B cell (primary cell): ENCODE data around the gene COBL. TPM values are rescaled to one million over a fixed set of nuclear protein-coding genes. Genes with fewer than 3 reads are reported as not detected.

Experiments
- ATAC-seq: fragments of 200-7000 bp; cut with Tn5 transposase; one replicate; pipeline ENCODE4 v1.10.0; 2021; ENCODE audit warnings: low read depth, mild to moderate bottlenecking, moderate number of reproducible peaks, moderate library complexity
- CTCF ChIA-PET: fragments of 350-600 bp; sonication (Branson Sonifier 250); formaldehyde crosslinking; loops from one replicate; lab custom pipeline; 2021; ENCODE audit warnings: antibody characterized with exemption, inconsistent platforms; lab: Charles Lee
- POLR2A ChIA-PET: fragments of 350-600 bp; sonication (Branson Sonifier 250); formaldehyde crosslinking; loops from one replicate; lab custom pipeline; 2021; ENCODE audit warnings: antibody characterized with exemption; lab: Charles Lee
- DNase-seq: peaks from one replicate; pipeline ENCODE4 v3.0.0; 2013
- H2AFZ ChIP-seq: 2 replicates; pipeline ENCODE4 v1.6.1; 2012; ENCODE audit warnings: mild to moderate bottlenecking, low read depth, low read length; ENCODE audit not compliant: insufficient read depth, poor library complexity, severe bottlenecking
- H3K27ac ChIP-seq, 2 donors: 1 replicate in 1 of 2; 2 replicates in 1 of 2; pipeline ENCODE4 v1.5.1; 2012 to 2013; ENCODE audit warnings: low read length in 2 of 2, mild to moderate bottlenecking in 2 of 2, moderate library complexity in 1 of 2
- H3K27me3 ChIP-seq, 4 experiments: fragments of 200-600 bp in 1 of 4; sonication (generic) in 1 of 4; replicated peaks in 1 of 4; 1 replicate in 2 of 4; 2 replicates in 2 of 4; pipeline versions ENCODE4 v1.6.1 to v1.7.0; 2013 to 2016; ENCODE audit warnings: low read length in 3 of 4, mild to moderate bottlenecking in 2 of 4, mixed read lengths in 1 of 4, moderate library complexity in 1 of 4; ENCODE audit not compliant: insufficient read depth in 4 of 4, control insufficient read depth in 3 of 4; ENCODE audit errors: control extremely low read depth in 1 of 4
- H3K36me3 ChIP-seq, 2 experiments: replicated peaks in 1 of 2; 1 replicate in 1 of 2; 2 replicates in 1 of 2; pipeline versions ENCODE4 v1.6.1 to v1.7.1; 2013; ENCODE audit warnings: low read length in 1 of 2; ENCODE audit not compliant: insufficient read depth in 2 of 2, control insufficient read depth in 1 of 2; ENCODE audit errors: control extremely low read depth in 1 of 2, extremely low read depth in 1 of 2
- H3K4me1 ChIP-seq, 2 donors: fragments of 200-600 bp in 1 of 2; sonication (generic) in 1 of 2; 1 replicate in 1 of 2; 2 replicates in 1 of 2; pipeline versions ENCODE4 v1.5.1 to v1.6.1; 2013 to 2017; ENCODE audit warnings: low read length in 2 of 2; ENCODE audit not compliant: control insufficient read depth in 2 of 2, insufficient read depth in 2 of 2
- H3K4me2 ChIP-seq: replicated peaks from 2 replicates; pipeline ENCODE3; 2012; ENCODE audit warnings: mild to moderate bottlenecking, low read depth, low read length; ENCODE audit not compliant: poor library complexity, severe bottlenecking
- H3K4me3 ChIP-seq, 5 experiments: fragments of 200-600 bp in 1 of 5; sonication (generic) in 1 of 5; 1 replicate in 3 of 5; 2 replicates in 2 of 5; pipeline versions ENCODE4 v1.5.1 to v1.7.0; 2011 to 2016; ENCODE audit warnings: low read length in 4 of 5, mild to moderate bottlenecking in 4 of 5, low read depth in 2 of 5, control low read depth in 1 of 5, moderate library complexity in 1 of 5; ENCODE audit not compliant: insufficient read depth in 1 of 5; ENCODE audit errors: control extremely low read depth in 1 of 5, extremely low read depth in 1 of 5
- H3K79me2 ChIP-seq: fragments of 200-600 bp; sonication (generic); one replicate; pipeline ENCODE4 v1.6.0; 2016; ENCODE audit warnings: low read length; ENCODE audit not compliant: control insufficient read depth, insufficient read depth
- H3K9ac ChIP-seq: fragments of 200-600 bp; sonication (generic); 2 replicates; pipeline ENCODE4 v1.6.1; 2017; ENCODE audit warnings: mild to moderate bottlenecking, low read length, moderate library complexity
- H3K9me3 ChIP-seq, 3 donors: one replicate each; pipeline versions ENCODE4 v1.6.1 to v1.7.1; 2013; ENCODE audit warnings: low read length in 2 of 3; ENCODE audit not compliant: control insufficient read depth in 2 of 3, insufficient read depth in 1 of 3; ENCODE audit errors: control extremely low read depth in 1 of 3
- H4K20me1 ChIP-seq: 2 replicates; pipeline ENCODE4 v1.6.0; 2012; ENCODE audit warnings: mild to moderate bottlenecking, low read length; ENCODE audit not compliant: insufficient read depth, control insufficient read depth, poor library complexity, severe bottlenecking
- H3K27ac Mint-ChIP-seq: one replicate; pipeline ENCODE4 v1.8.0; 2021; ENCODE audit warnings: mixed read lengths
- H3K27me3 Mint-ChIP-seq: one replicate; pipeline ENCODE4 v1.8.0; 2021; ENCODE audit warnings: mixed read lengths
- H3K4me1 Mint-ChIP-seq: one replicate; pipeline ENCODE4 v1.8.0; 2021; ENCODE audit warnings: mixed read lengths
- H3K4me3 Mint-ChIP-seq: one replicate; pipeline ENCODE4 v1.8.0; 2021; ENCODE audit warnings: mixed read lengths
- H3K9me3 Mint-ChIP-seq: one replicate; pipeline ENCODE4 v1.8.0; 2022; ENCODE audit warnings: mixed read lengths; ENCODE audit not compliant: insufficient read depth
- EZH2 ChIP-seq: IDR thresholded peaks from 2 replicates; pipeline ENCODE4 v1.6.1; 2012; ENCODE audit warnings: borderline replicate concordance, low read depth, mild to moderate bottlenecking, moderate library complexity, low read length; ENCODE audit not compliant: insufficient read depth, poor library complexity, severe bottlenecking
- WGBS: methylation state at CpG from one replicate; pipeline ENCODE4 v1.1.5; 2013; ENCODE audit warnings: missing lambda C conversion rate; ENCODE audit not compliant: insufficient coverage; 5-methylcytosine and 5-hydroxymethylcytosine counted together
- intact Hi-C: fragments of 100-400 bp; cut with micrococcal nuclease; formaldehyde crosslinking; loops from one replicate; pipeline ENCODE4 v1.10.0; 2022
- polyA plus RNA-seq: library from polyadenylated mRNA; depleted of rRNA; stranded (reverse); fragments of >200 nt; gene quantifications from 2 replicates; pipeline ENCODE4 v1.2.3, GENCODE V29; 2012
- total RNA-seq, 2 donors: library from RNA; stranded (reverse); fragments of 120-200 nt in 1 of 2; gene quantifications; 1 replicate in 1 of 2; 2 replicates in 1 of 2; pipeline versions ENCODE4 v1.2.3 to v1.2.4, GENCODE V29; 2013 to 2022
- TF ChIP-seq, protein P1 (sequence below): fragments of 200-600 bp; IDR thresholded peaks from one replicate; pipeline ENCODE4 v1.8.0; 2022; ENCODE audit warnings: antibody characterized with exemption, mild to moderate bottlenecking

The COBL gene
- total and polyA plus RNA-seq, 2 donors (not counting 1 experiment from before 2014, with no cell fraction given) = not detected

DNA sequence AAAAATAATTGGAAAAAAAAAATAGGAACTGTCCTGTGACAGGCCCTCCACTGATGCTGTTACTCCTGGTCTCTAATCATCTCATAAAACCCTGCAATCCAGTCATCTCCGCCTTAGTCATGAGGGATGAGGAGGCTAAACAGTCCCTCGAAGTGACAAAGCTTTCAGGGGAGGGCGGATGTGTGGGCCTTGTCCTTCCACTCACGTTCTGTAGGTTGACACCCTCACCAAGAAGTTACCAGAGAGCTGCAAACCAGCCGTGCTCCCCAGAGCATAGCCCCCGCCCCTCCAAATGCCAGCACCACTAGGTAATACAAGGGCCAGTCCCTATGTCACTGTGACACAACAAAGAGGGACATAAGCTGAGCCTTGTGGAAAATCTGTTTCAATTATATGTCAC, 11.9 kb downstream of the COBL start:
- H3K27me3 ChIP-seq = no peaks in the 10 kb centered on the region
- CTCF ChIA-PET = no interaction called here
- no peaks in the 10 kb centered on the region for H3K36me3 ChIP-seq
- H3K9ac ChIP-seq = no peak overlapping the region
- Mint-ChIP-seq H3K4me1 (no peaks in the 10 kb centered on the region), H3K4me3 (no peak overlapping the region), H3K27me3 (peaks cover 3% of the 10 kb centered on the region), H3K27ac (no peak overlapping the region), H3K9me3 (no peaks in the 10 kb centered on the region)
- H4K20me1 ChIP-seq = no peaks in the 10 kb centered on the region
- TF ChIP-seq, protein P1, sequence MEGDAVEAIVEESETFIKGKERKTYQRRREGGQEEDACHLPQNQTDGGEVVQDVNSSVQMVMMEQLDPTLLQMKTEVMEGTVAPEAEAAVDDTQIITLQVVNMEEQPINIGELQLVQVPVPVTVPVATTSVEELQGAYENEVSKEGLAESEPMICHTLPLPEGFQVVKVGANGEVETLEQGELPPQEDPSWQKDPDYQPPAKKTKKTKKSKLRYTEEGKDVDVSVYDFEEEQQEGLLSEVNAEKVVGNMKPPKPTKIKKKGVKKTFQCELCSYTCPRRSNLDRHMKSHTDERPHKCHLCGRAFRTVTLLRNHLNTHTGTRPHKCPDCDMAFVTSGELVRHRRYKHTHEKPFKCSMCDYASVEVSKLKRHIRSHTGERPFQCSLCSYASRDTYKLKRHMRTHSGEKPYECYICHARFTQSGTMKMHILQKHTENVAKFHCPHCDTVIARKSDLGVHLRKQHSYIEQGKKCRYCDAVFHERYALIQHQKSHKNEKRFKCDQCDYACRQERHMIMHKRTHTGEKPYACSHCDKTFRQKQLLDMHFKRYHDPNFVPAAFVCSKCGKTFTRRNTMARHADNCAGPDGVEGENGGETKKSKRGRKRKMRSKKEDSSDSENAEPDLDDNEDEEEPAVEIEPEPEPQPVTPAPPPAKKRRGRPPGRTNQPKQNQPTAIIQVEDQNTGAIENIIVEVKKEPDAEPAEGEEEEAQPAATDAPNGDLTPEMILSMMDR = no peak
- no peak for TF ChIP-seq EZH2
- intact Hi-C loops = no loop called here
- H3K9me3 ChIP-seq = no peaks in the 10 kb centered on the region
- H3K4me3 ChIP-seq = no peak overlapping the region
- WGBS = 90% methylated on average over 4 of the region's 6 CpGs
- ATAC-seq (no peak), DNase-seq (no peak)
- no peak overlapping the region for H2AFZ ChIP-seq
- no peaks in the 10 kb centered on the region for H3K4me1 ChIP-seq
- H3K79me2 ChIP-seq = no peaks in the 10 kb centered on the region
- POLR2A ChIA-PET = no interaction called here
- no peak overlapping the region for H3K4me2 ChIP-seq
- H3K27ac ChIP-seq = no peak overlapping the region

- DNase-seq (no peak), ATAC-seq (no peak)
- intact Hi-C loops = no loop called here
- no peak for TF ChIP-seq EZH2
- TF ChIP-seq, protein P1 = no peak
- H3K27me3 ChIP-seq = no peaks in the 10 kb centered on the region
- H3K79me2 ChIP-seq = no peaks in the 10 kb centered on the region
- H3K4me1 ChIP-seq = no peaks in the 10 kb centered on the region
- 93% methylated on average over 8 of the region's 10 CpGs for WGBS
- H3K9ac ChIP-seq = no peak overlapping the region
- H3K27me3 Mint-ChIP-seq = no peaks in the 10 kb centered on the region
- ChIA-PET POLR2A (no interaction called here), CTCF (no interaction called here)
- no peaks in the 10 kb centered on the region for H3K36me3 ChIP-seq
- H3K4me1 Mint-ChIP-seq = no peaks in the 10 kb centered on the region
- no peak overlapping the region for H3K4me3 ChIP-seq
- no peak overlapping the region for H2AFZ ChIP-seq
- no peak overlapping the region for H3K27ac ChIP-seq
- no peak overlapping the region for H3K4me3 Mint-ChIP-seq
- H4K20me1 ChIP-seq = no peaks in the 10 kb centered on the region
- no peaks in the 10 kb centered on the region for H3K9me3 ChIP-seq
- H3K4me2 ChIP-seq = no peak overlapping the region
- no peaks in the 10 kb centered on the region for H3K9me3 Mint-ChIP-seq
- H3K27ac Mint-ChIP-seq = no peak overlapping the region
These were observed 13.5 kb downstream of the COBL start for GRCh38 chr7:51303142-51303525.
